IPS-NIHi7 (cell line): ENCODE results near the gene DLEC1.
"Not testable (repeated sequence)": the region's sequence is repeated elsewhere in the genome, so short reads cannot be mapped to it uniquely, and the experiment has no call there.

Experiments used
- DNase-seq: peaks from one replicate; pipeline ENCODE4 v3.0.0; 2012; ENCODE audit warnings: mixed read lengths; ENCODE audit errors: extremely low spot score

The DLEC1 gene

GRCh38 chr3:38017445-38018295, 21.3 kb upstream of the DLEC1 start:
- DNase-seq, result no peak

GRCh38 chr3:38018296-38019266, 20.4 kb upstream of the DLEC1 start:
- no peak for DNase-seq

- DNase-seq, result no peak
Measured at GRCh38 chr3:38019658-38020341, 19.2 kb upstream of the DLEC1 start.

- DNase-seq, result no peak
Measured at GRCh38 chr3:38020342-38020726, 18.7 kb upstream of the DLEC1 start.

- no peak for DNase-seq
Measured at GRCh38 chr3:38021196-38021595, 17.8 kb upstream of the DLEC1 start.

GRCh38 chr3:38022301-38022700, 16.7 kb upstream of the DLEC1 start:
- no peak for DNase-seq

GRCh38 chr3:38022896-38023709, 15.9 kb upstream of the DLEC1 start:
- no peak for DNase-seq

GRCh38 chr3:38026856-38027255, 12.2 kb upstream of the DLEC1 start:
- no peak for DNase-seq

GRCh38 chr3:38027466-38028465, 11.2 kb upstream of the DLEC1 start:
- no peak for DNase-seq

- no peak for DNase-seq
Measured at GRCh38 chr3:38028621-38029361, 10.2 kb upstream of the DLEC1 start.

- peak; percentile 93 for DNase-seq
Measured at GRCh38 chr3:38029400-38030125, 9.4 kb upstream of the DLEC1 start, which contains the start of gene PLCD1. Gene PLCD1, minus strand, starts transcription at chr3:38029642. Its CDS starts 103 bp downstream, at chr3:38029539.

- no peak for DNase-seq
Measured at GRCh38 chr3:38030126-38031021, 8.6 kb upstream of the DLEC1 start.

- no peak for DNase-seq
Measured at GRCh38 chr3:38031022-38031994, 7.7 kb upstream of the DLEC1 start.

- DNase-seq, result no peak
Measured at GRCh38 chr3:38032328-38032865, 6.6 kb upstream of the DLEC1 start.

- not testable (repeated sequence) for DNase-seq
Measured at GRCh38 chr3:38033586-38033985, 5.4 kb upstream of the DLEC1 start.

- DNase-seq, result not testable (repeated sequence)
Measured at GRCh38 chr3:38034335-38034734, 4.7 kb upstream of the DLEC1 start.
